HCT116 (cell line): Measurements from ENCODE around the gene FRMD4B.

Source experiments
- CTCF ChIP-seq, 3 experiments: fragments of 200-600 bp in 1 of 3; sonication (generic) in 1 of 3; IDR thresholded peaks in 2 of 3; conservative IDR thresholded peaks in 1 of 3; 2 replicates each; pipeline ENCODE4 v1.5.1; 2012 to 2017; ENCODE audit warnings: low read depth in 2 of 3, low read length in 2 of 3, antibody characterized with exemption in 1 of 3, borderline replicate concordance in 1 of 3, control low read depth in 1 of 3, mild to moderate bottlenecking in 1 of 3, mixed read lengths in 1 of 3, mixed run types in 1 of 3, moderate library complexity in 1 of 3; ENCODE audit not compliant: insufficient read depth in 1 of 3
- POLR2AphosphoS5 ChIP-seq: IDR thresholded peaks from 2 replicates; pipeline ENCODE4 v1.6.1; 2011; ENCODE audit warnings: mild to moderate bottlenecking, low read depth, low read length, moderate library complexity
- ZBTB33 ChIP-seq: IDR thresholded peaks from 2 replicates; pipeline ENCODE4 v1.6.1; 2011; ENCODE audit warnings: mild to moderate bottlenecking, low read length, moderate library complexity; ENCODE audit not compliant: insufficient replicate concordance; ENCODE audit errors: extremely low read depth

GRCh38 chr3:69141313-69141712, 244.6 kb downstream of the FRMD4B start:
- no peak for TF ChIP-seq CTCF (IDR thresholded peaks at IDR 0.05 in 2 of 3, conservative IDR thresholded peaks at IDR 0.05 in 1 of 3; ENCODE audit: borderline replicate concordance in 1 of 3, insufficient read depth in 1 of 3, low read depth in 2 of 3, low read length in 2 of 3)
- no peak for TF ChIP-seq ZBTB33
- TF ChIP-seq POLR2AphosphoS5: no peak
